GM23248 (cell line): ENCODE data around the gene HIC1.

Experiments
- EZH2 ChIP-seq: fragments of 200-600 bp; sonication (generic); IDR thresholded peaks from 2 replicates; pipeline ENCODE4 v1.6.1; 2018; ENCODE audit warnings: antibody characterized with exemption, mild to moderate bottlenecking; ENCODE audit not compliant: insufficient read depth, poor library complexity, severe bottlenecking
- EZH2phosphoT487 ChIP-seq: fragments of 200-600 bp; sonication (generic); IDR thresholded peaks from 2 replicates; pipeline ENCODE4 v1.6.1; 2018; ENCODE audit warnings: antibody characterized with exemption, moderate library complexity, mild to moderate bottlenecking, low read depth; ENCODE audit not compliant: insufficient read depth

- TF ChIP-seq EZH2 (no peak), EZH2phosphoT487 (no peak)
These were observed 55.5 kb downstream of the HIC1 start for GRCh38 chr17:2110436-2110835.
